GM21447 (cell line): ENCODE data around the gene DNA2.

Experiments used
- ATAC-seq: cut with Tn5 transposase; IDR thresholded peaks from one replicate; pipeline ENCODE4 v1.9.1; 2021; ENCODE audit not compliant: unreplicated experiment

DNA2 gene

DNA sequence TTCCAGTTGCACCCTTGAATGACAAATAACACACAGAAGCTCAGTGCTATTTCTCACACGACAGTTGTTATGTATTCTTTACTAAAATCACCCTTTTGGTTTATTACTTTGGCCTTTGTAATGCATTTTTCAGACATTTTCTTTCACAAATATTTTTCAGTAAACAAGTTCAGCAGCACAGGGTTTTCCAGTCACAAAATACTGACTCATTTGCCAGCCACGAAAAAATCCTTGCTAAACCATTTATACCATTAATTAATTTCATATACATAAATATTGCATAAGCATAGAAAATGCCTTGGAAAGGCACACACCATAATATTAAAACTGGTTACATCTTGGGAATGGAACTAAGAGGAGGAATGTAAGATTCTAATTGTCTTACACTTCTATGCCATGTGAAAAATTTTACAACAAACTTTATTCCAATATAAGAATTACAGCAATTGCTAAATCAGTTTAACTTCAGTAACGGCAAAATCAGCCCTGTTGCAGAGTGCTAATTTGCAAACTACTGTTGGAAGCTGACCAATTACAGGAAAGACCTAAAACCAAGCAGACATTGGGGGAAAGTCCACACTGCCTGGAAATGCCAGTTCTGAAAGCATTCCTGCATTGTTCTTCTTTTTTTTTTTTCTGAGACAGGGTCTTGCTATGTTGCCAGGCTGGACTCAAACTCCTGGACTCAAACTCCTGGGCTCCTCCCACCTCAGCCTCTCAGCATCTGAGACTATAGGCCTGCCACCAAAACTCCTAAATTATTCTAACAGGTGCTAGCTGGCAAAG, 107.5 kb downstream of the DNA2 start:
- ATAC-seq = no peak
